Stimulated activated CD4-positive, alpha-beta T cell treated with anti-CD3 and anti-CD28 coated beads, TNF-alpha, amount 100 ng/mL, for 48 hours (primary cell): ENCODE measurements around the gene EPC1.
"Not testable (repeated sequence)": the region's sequence is repeated elsewhere in the genome, so short reads cannot be mapped to it uniquely, and the experiment has no call there.

Experiments used
- DNase-seq, 3 donors: peaks; one replicate each; pipeline ENCODE4 v3.0.0-alpha.2; 2020; ENCODE audit warnings: low read depth in 3 of 3

EPC1 gene

GRCh38 chr10:32271617-32272016 lies 75.3 kb downstream of the EPC1 start:
- no peak for DNase-seq

GRCh38 chr10:32269343-32270100 lies 77.4 kb downstream of the EPC1 start:
- DNase-seq: no peak

- DNase-seq: no peak
Measured at GRCh38 chr10:32268788-32269187, 78.2 kb downstream of the EPC1 start.

- no peak for DNase-seq
Measured at GRCh38 chr10:32266979-32267378, 80.0 kb downstream of the EPC1 start.

- DNase-seq: no peak
Measured at GRCh38 chr10:32266566-32266965, 80.4 kb downstream of the EPC1 start.

GRCh38 chr10:32265756-32266155 lies 81.2 kb downstream of the EPC1 start:
- no peak for DNase-seq

GRCh38 chr10:32263300-32263699 lies 83.7 kb downstream of the EPC1 start:
- no peak for DNase-seq

- DNase-seq: no peak
Measured at GRCh38 chr10:32259551-32259950, 87.4 kb downstream of the EPC1 start.

- DNase-seq: peak; percentile 44 to 55 (median 47)
Measured at GRCh38 chr10:32256613-32257437, 90.1 kb downstream of the EPC1 start.

- no peak for DNase-seq
Measured at GRCh38 chr10:32253821-32254220, 93.1 kb downstream of the EPC1 start.

- no peak for DNase-seq
Measured at GRCh38 chr10:32253276-32253675, 93.7 kb downstream of the EPC1 start.

- DNase-seq: not testable (repeated sequence)
Measured at GRCh38 chr10:32250489-32250888, 96.5 kb downstream of the EPC1 start.

GRCh38 chr10:32246685-32247084 lies 100.3 kb downstream of the EPC1 start:
- no peak for DNase-seq

- DNase-seq: no peak
Measured at GRCh38 chr10:32245760-32246159, 101.2 kb downstream of the EPC1 start.

GRCh38 chr10:32244421-32245207 lies 102.3 kb downstream of the EPC1 start:
- peak in 1 of 3 donors; percentile 20 for DNase-seq

- no peak for DNase-seq
Measured at GRCh38 chr10:32244011-32244410, 102.9 kb downstream of the EPC1 start.

- DNase-seq: no peak
Measured at GRCh38 chr10:32241946-32242345, 105.0 kb downstream of the EPC1 start.

- no peak for DNase-seq
Measured at GRCh38 chr10:32240471-32240870, 106.5 kb downstream of the EPC1 start.

GRCh38 chr10:32239769-32240168 lies 107.2 kb downstream of the EPC1 start:
- DNase-seq: no peak

GRCh38 chr10:32237644-32238345 lies 109.2 kb downstream of the EPC1 start:
- DNase-seq: no peak

- no peak for DNase-seq
Measured at GRCh38 chr10:32234471-32234870, 112.5 kb downstream of the EPC1 start.

- not testable (repeated sequence) for DNase-seq
Measured at GRCh38 chr10:32233375-32233774, 113.6 kb downstream of the EPC1 start.
